OCI-M2 (cell line): ENCODE measurements around the gene ATP1A2.
"Not testable (repeated sequence)": the region's sequence is repeated elsewhere in the genome, so short reads cannot be mapped to it uniquely, and the experiment has no call there.

Source experiments
- DNase-seq: peaks from one replicate; lab custom pipeline; 2025; ENCODE audit not compliant: unreplicated experiment; lab: John Stamatoyannopoulos, UW

Gene ATP1A2

DNA sequence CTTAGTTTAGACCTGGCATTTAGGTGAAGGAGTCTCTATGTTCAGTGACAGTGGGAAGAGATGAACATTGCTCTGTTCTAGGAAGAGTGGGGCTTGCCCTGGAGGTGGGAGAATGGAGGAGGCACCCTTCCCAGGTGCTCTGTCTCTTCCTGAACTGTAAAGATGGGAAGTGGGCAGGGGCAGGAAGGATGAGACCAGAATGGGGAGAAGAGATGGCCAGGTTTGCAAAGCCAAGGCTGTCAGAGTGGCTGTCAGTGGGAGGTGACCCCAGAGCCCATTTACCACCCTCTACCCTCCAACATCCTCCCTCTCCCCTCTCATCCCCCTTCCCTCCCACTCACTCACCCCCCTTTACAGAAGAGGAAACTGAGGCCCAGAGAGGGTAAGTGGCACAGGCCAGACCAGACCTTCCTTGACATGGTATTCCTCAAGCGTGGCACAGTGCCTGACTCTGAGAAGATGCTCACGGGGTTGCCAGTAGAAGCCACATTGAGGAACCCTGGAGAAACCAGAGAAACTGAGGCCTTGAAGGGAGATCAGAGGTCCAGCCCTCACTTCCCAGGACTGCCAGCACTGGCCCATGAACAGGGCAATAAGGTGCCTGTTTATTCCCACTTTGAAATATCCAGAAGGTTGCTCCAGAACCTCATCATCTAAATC is 15.7 kb upstream of the ATP1A2 start:
- DNase-seq = no peak

DNA sequence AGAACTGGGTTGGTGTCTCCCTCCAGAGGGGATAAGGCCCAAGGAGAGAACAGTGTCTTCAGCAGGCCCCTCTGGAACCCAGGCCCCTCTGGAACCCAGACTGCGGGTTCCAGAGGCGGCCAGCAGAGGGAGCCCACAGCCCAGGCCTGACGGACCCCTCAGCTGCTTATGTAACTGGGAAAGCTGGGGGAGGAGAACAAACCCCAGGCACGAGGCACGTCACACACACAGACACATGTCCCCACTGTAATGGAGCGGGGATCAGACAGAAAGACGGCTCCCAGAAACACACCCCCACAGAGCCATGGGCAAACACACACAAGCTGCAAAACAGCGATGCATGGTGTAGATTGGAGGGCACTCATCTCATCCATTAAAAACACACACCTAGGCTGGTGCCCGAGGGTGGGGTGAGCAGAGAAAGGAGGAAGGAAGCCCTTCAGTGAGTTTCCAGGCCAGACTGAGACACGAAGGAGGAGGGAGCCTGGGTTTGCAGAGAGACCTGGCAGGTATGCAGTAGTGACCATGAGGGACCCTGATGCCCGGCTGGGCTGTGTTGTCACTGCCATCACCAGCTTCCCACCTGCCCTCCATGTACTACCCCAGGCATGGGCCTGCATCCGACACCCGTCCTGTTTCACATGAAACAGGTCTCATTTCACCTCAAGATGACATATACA is 14.4 kb upstream of the ATP1A2 start:
- peak; percentile 19 for DNase-seq

DNA sequence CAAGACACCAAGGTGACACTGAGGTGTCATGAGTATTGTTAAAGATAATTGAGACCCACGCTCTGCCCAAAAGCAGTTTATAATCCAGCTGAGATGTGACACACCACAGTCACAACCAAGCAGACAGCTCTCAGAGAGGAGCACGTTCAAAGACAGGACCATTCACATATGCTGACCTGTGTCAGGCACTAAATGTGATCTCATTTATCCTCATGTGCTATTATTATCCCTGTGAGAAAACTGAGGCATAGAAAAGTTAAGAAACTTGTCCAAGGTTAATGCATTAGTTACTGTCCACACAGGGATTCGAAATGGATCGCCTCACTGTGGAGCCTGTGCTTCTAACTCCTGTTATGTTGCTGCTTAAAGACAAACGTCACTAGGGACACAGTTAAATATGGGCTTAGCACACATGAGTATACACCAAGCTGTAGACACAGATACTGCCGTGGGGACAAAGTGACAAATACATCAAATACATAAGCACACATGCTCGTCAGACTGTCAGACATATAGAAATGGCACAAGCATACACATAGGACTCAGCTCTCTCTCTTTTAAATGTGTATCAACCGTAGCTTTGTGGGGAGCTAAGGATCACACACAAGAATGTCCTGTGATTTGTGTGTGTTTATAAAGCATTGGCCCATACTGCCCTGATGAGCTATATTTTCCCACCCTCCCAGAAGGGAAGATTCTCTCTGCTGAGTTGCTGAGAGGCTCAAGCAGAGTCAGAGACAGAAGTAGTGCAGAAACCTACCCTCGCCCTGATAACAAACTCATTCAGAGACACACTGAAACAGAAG is 13.6 kb upstream of the ATP1A2 start:
- DNase-seq = no peak

DNA sequence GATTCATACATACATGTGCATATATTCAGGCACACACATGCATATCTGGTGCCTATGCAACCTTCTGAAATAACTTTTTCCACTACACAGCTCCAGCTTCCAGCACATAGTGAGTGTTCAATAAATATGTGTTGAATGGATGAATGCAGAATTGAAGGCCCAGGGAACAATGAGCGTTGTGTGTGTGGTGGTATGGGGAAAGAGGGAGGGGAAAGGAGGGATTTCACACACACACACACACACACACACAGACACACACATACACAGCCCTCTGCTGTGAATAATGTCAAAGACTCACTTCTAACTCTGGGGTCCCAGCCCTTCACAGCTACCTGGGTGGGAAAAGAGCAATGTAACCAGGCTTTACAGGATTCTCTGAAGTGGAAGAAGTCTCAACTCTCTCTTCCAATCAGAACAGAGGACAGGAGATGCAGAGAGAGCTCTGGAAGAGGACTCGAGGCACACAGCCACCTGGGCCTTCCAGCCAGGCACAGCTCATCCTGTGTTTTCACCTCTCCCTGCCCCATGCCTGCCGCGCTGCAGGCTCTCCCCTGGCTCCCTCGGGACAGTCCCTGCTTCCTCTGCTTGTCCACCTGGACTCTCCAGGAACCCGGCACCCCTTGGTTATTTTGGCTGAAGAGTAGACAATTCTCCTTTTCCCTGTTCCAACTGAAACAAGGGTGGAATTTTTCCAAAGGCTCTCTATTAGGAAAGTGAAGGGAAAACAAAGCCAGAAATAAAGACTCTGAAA is 11.7 kb upstream of the ATP1A2 start:
- DNase-seq = no peak

- DNase-seq = no peak
These were observed 11.1 kb upstream of the ATP1A2 start for GRCh38 chr1:160104486-160104885.

- no peak for DNase-seq
These were observed 10.4 kb upstream of the ATP1A2 start for GRCh38 chr1:160105155-160105554.

GRCh38 chr1:160107512-160107911 is 8.0 kb upstream of the ATP1A2 start:
- DNase-seq = no peak

DNA sequence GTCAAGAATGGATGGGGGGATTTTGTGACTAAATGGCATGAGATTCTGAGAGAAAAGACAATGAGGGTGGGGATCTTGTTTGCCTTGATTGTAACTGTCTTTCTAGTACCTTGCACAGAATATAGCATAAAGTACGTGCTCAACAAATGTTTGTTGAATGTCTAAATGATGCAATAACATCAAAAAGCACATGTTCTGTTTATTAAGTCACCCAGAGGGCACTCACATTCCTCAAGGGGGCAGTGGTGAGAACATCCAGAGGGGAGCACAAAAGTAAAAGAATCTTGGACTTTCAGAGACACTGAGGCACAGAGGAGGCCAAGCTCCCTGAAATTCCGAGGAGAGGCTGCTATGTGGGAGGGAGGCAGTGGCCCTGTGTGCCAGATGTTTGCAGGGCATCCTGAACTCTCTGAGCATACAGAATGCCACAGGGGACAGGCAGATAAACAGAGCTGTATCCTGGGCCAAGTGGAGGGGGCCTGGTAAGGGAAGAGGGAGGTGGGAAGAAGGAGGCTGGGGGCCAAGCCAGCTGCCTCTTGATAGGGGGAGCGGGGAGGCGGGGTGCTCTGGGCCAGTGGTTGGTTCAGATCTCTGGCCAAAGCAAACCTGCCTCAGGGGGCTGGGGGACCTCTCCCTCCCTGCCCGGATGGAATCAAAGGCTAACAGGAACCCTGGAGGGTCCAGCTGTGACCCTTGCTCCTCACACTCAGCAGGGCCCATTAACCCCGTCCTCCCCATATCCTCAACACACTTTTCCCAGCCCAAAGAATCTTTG is 6.5 kb upstream of the ATP1A2 start:
- no peak for DNase-seq

DNA sequence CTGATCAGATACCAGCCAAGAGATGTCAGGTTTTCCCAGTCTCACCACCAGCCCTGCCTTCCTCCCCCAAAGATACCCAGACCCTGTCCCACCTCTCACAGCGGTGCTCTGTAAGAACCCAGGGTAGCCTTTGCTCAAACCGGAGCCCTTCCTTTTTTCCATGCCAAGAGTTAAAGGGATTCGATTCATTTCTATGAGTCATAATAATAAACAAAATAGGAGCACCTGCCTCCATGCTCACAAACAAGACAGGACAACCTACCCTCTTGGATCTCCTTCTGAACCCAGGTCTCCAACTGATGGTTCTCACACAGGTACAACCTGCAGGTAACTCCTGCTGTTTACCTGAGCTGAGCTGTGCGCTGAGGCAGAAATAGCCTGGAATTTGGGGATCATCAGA is 5.9 kb upstream of the ATP1A2 start:
- DNase-seq = no peak

DNA sequence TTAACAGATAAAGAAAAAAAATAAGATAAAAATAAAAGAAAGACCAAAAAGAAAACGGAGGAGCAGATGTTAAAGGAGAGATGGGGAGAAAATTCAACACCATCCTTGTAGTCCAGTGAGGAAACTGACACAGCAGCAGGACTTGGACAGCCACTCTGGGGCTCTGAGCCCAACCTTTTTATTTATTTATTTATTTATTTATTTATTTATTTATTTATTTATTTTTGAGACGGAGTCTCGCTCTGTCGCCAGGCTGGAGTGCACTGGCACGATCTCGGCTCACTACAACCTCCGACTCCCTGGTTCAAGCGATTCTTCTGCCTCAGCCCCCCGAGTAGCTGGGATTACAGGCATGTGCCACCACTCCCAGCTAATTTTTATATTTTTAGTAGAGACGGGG is 4.1 kb upstream of the ATP1A2 start:
- not testable (repeated sequence) for DNase-seq

GRCh38 chr1:160112357-160112756 is 3.2 kb upstream of the ATP1A2 start:
- DNase-seq = no peak

GRCh38 chr1:160113407-160113806 is 2.2 kb upstream of the ATP1A2 start:
- no peak for DNase-seq

- no peak for DNase-seq
These were observed 1.5 kb upstream of the ATP1A2 start for GRCh38 chr1:160114085-160114484.

DNA sequence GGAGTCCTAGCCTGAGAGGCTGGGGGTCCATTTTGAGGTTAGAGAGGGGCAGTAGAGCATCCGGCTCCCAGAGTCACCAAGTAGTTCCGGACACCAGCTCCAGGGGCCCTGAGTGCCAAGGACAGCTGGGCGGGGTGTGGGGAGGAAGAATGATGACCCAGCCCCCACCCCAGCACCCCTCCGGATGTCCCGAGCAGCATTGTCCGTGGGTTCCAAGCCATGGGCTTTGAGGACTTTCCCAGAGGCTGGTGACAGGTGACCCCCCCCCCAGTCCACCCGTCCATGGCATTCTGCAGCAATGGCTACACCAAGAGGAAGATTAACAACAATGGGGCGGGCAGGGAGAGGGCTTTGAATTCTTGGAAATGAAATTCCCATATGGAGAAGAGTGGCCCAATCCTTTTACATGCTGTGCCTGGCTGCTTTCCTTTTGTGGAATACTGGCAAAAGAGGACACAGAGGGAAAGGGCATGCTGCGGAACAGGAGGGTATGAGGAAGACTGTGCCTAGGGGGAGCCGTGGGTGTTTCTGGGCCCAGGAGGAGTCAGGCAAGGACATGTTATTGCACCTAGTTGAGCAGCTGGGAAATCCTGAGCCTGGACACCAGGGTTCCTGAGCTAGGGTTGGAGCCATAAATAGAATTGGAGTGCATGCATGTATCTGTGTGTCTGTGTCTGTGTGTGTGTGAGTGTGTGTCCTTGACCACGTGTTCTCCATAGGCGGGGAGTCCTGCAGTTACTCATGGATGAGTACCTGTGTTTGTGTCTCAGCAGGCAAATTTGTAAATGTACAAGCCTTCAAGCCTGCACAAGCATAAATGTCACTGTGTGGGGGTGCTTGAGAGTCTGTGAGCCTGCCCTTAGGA is 956 bp downstream of the ATP1A2 start:
- no peak for DNase-seq

DNA sequence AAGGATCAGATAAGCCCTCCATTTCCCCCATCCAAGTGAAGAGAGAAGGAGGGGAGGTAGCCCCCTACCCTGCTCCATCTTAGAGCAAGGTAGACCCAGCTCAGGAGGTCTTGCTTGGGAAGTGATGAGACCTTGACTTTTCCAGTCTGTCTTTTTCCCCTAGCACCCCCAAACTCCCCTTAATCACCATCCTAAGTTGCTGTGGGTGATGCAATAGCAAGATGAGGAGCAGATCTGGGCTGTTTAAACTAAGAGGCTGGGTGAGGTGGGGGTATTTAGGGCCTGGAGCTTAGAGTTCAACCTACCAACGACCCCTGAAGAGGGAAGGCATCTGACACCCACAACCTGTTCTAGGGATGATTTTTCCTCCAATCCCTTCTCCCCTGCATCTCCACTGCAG is 1.7 kb downstream of the ATP1A2 start:
- no peak for DNase-seq

GRCh38 chr1:160117709-160118183 is 2.2 kb downstream of the ATP1A2 start:
- DNase-seq = no peak

- no peak for DNase-seq
These were observed 3.4 kb downstream of the ATP1A2 start for GRCh38 chr1:160118928-160119327.

DNA sequence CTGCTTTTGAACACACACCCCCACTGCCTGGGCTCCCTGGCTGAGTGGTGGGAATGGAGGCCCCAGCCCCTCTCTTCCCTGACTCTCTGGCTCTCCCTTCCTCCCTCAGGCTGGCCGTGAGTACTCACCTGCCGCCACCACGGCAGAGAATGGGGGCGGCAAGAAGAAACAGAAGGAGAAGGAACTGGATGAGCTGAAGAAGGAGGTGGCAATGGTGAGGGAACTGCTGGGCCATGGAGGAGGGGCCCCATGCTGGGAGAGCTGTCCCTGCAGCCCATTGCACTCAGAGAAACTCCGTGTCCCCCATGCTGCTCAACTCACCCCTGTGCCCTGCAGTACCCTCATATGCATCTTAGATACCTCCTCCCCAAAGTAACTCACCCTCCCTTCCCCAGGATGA is 5.2 kb downstream of the ATP1A2 start:
- no peak for DNase-seq

- no peak for DNase-seq
These were observed 5.8 kb downstream of the ATP1A2 start for GRCh38 chr1:160121388-160121787.
